ENCODE data around the gene RXRA.

RXRA gene

DNA sequence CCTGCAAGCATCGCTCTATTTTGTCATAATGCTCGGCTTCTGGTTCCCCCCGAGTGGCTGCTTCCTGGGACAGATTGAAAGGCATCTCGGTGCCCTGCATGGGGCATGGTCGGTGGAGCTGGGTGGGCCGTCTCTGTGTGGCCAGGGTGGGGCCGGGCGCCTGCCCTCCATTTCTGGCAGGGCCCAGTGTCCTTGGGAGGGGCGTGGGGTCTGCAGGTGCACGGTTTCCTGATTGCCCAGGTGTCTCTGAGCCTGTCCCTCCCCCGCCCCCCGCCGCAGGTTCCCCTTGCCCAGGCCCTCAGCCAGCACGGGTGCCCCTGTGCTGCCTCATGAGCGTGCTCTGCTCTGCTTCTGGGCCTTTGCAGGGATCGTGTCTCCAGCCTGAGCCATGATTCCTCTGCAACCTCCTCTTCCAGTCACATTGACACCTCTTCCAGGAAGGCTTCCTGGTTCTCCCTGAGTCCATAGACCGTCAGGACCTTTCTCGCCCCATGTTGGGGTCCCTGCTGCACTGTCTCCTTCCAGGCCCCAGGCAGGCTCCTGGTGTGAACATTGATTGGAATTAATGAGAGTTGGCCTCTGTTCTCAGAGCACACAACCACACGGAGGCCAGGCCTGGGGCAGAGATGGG, 90.2 kb downstream of the RXRA start:
- Histone ChIP-seq H3K9ac (ENCODE audit: low read length) (no peak overlapping the region), H3K4me1 (ENCODE audit: control insufficient read depth, insufficient read depth, low read length) (peaks cover 9% of the 10 kb centered on the region; the same call in 1 of the 2 replicates), H3K4me3 (ENCODE audit: low read depth, low read length) (no peak overlapping the region), H3K36me3 (ENCODE audit: control insufficient read depth, insufficient read depth, low read length) (peaks cover 10% of the 10 kb centered on the region; the same call in 1 of the 2 replicates), H3K27ac (ENCODE audit: low read depth, low read length) (no peak overlapping the region), H3K27me3 (ENCODE audit: control insufficient read depth, insufficient read depth, low read length) (no peaks in the 10 kb centered on the region), H3K9me3 (ENCODE audit: control insufficient read depth, insufficient read depth, low read depth, low read length) (no peaks in the 10 kb centered on the region)

DNA sequence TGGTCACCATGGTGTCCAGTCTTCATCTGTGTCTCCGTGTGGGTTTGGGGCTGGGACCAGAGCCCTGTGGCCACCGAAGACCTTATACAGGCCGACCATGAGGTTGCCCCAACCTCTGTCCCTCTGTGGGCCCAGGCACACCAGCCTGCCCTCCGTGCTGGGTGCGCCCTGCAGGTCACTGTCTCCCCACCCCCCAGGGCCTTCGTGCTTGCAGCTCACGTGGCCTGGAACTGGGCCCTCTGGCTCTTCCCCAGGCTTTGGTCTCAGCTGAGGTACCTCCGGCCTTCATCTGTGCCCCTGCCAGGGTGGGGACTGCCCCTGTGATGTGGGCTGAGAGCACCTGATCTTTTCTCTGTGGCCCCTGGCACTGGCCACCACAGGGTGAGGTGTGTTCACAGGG, 92.1 kb downstream of the RXRA start:
- no peak overlapping the region for H3K27ac ChIP-seq (ENCODE audit: low read depth, low read length)
- H3K9ac ChIP-seq (ENCODE audit: low read length): no peak overlapping the region
- peaks cover 21% of the 10 kb centered on the region; the same call in 1 of the 2 replicates for H3K36me3 ChIP-seq (ENCODE audit: control insufficient read depth, insufficient read depth, low read length)
- no peaks in the 10 kb centered on the region; the same call in 1 of the 2 replicates for H3K4me1 ChIP-seq (ENCODE audit: control insufficient read depth, insufficient read depth, low read length)
- H3K27me3 ChIP-seq (ENCODE audit: control insufficient read depth, insufficient read depth, low read length): no peaks in the 10 kb centered on the region
- H3K4me3 ChIP-seq (ENCODE audit: low read depth, low read length): no peak overlapping the region
- H3K9me3 ChIP-seq (ENCODE audit: control insufficient read depth, insufficient read depth, low read depth, low read length): no peaks in the 10 kb centered on the region

DNA sequence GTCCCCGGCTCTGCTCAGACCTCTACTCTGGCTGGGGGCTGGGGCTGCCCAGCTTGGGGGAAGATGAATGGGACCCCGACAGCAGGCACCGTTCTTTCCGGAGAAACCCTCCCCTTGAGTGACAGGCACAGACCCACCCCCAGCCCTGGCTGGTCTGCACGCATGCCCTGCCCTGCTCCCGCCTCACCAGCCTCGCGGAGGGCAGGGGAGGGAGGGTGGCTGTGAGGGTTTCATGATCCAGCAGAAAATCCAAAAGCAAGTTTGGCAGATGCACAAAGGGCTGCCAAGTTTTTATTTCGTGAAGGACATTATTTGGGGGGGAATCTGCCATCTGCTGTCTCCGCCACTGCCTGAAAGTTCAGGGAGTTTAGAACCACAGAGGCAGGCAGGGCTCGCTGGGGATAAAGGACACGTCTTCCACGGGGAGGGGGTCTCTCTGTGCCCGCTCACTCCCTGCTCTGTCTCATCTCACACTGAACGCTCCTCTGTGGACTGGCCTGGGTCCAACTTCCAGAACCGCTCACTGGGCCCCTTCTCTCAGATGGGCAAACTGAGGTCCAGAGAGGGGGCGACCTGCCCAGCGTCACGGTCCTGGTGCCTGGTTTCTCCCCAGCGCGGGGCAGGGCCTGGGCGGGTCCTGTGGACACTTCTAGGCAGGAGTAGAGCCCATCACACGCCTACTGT, 92.9 kb downstream of the RXRA start:
- H3K9ac ChIP-seq (ENCODE audit: low read length): no peak overlapping the region
- H3K36me3 ChIP-seq (ENCODE audit: control insufficient read depth, insufficient read depth, low read length): peaks cover 22% of the 10 kb centered on the region; the same call in 1 of the 2 replicates
- H3K4me3 ChIP-seq (ENCODE audit: low read depth, low read length): no peak overlapping the region
- no peaks in the 10 kb centered on the region; the same call in 1 of the 2 replicates for H3K4me1 ChIP-seq (ENCODE audit: control insufficient read depth, insufficient read depth, low read length)
- H3K9me3 ChIP-seq (ENCODE audit: control insufficient read depth, insufficient read depth, low read depth, low read length): no peaks in the 10 kb centered on the region
- H3K27ac ChIP-seq (ENCODE audit: low read depth, low read length): no peak overlapping the region
- no peaks in the 10 kb centered on the region for H3K27me3 ChIP-seq (ENCODE audit: control insufficient read depth, insufficient read depth, low read length)

DNA sequence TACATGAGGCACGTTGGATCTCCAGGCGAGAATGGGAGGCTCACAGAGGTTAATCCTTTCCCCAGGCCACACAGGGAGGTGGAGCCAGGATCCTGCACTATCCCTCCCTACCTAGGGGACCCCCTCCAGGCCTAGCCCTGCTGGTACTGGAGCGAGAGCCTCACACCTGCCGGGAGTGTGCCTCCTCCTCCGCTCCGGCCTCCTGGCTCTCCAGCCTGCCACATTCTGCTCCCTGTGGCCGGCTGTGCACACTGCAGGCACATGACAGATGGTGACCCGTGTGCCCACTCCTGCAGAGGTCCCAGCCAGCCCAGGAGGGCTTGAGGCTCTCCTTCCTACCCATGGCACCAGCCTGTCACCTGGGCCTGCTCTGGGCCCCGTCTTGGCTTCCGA, 93.4 kb downstream of the RXRA start:
- no peak overlapping the region for H3K27ac ChIP-seq (ENCODE audit: low read depth, low read length)
- no peaks in the 10 kb centered on the region for H3K27me3 ChIP-seq (ENCODE audit: control insufficient read depth, insufficient read depth, low read length)

DNA sequence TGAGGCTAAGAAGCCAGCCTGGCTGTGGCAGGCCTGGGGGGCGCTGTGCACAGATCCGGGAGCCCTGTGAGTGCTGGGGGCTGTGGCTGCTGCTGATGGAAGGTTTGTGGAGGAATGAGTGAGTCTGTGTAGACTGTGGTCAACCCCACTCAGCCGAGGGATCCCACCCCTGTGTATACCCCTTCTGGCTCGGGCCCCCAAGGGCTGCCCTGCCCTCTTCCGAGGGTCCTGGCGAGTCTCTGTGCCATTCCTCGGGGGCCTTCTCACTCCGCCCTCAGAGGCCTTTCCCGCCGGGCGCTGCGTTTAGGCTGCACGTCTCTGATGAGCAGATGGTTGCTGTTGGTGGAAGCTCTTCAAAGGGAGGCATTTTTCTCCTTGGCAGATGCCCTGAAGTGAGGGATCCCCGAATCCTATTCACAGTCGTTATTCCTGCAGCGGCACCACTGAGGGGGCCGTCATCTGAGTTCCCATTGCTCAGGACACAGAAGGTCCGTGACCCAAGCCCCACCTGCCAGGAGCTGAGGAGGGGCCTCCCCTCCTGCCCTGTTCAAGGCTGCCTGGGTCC, 94.1 kb downstream of the RXRA start:
- H3K36me3 ChIP-seq (ENCODE audit: control insufficient read depth, insufficient read depth, low read length): peaks cover 26% of the 10 kb centered on the region; the same call in 1 of the 2 replicates
- no peak overlapping the region for H3K4me3 ChIP-seq (ENCODE audit: low read depth, low read length)
- no peaks in the 10 kb centered on the region for H3K9me3 ChIP-seq (ENCODE audit: control insufficient read depth, insufficient read depth, low read depth, low read length)
- no peak overlapping the region for H3K9ac ChIP-seq (ENCODE audit: low read length)
- no peaks in the 10 kb centered on the region for H3K27me3 ChIP-seq (ENCODE audit: control insufficient read depth, insufficient read depth, low read length)
- peaks cover 3% of the 10 kb centered on the region; the same call in 1 of the 2 replicates for H3K4me1 ChIP-seq (ENCODE audit: control insufficient read depth, insufficient read depth, low read length)
- H3K27ac ChIP-seq (ENCODE audit: low read depth, low read length): no peak overlapping the region

More for the DNA sequence above, 93.4 kb downstream of the RXRA start:
- Histone ChIP-seq H3K4me1 (ENCODE audit: control insufficient read depth, insufficient read depth, low read length) (peaks cover 3% of the 10 kb centered on the region; the same call in 1 of the 2 replicates), H3K9ac (ENCODE audit: low read length) (no peak overlapping the region), H3K4me3 (ENCODE audit: low read depth, low read length) (no peak overlapping the region), H3K9me3 (ENCODE audit: control insufficient read depth, insufficient read depth, low read depth, low read length) (no peaks in the 10 kb centered on the region), H3K36me3 (ENCODE audit: control insufficient read depth, insufficient read depth, low read length) (peaks cover 26% of the 10 kb centered on the region; the same call in 1 of the 2 replicates)

DNA sequence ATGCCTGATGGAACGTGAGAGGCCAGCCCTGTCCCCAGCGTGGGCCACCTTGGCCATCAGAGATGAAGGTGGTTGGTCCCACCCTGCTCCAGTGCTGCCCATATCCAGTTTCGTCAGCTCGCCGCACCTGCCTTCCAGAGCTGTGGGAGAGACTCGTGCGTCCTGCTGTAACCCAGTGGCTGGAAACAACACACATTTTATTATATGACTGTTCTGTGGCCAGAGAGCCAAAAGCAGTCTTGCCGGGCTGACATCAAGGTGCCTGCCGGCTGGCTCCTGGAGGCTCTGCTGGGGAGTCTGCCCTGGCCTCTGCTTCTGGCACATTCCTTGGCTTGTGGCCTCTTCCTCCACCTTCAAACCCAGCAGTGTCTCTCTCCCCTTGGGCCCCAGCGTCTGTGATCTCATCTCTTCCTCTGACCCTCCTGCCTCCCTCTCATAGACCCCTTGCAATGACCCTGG, 94.7 kb downstream of the RXRA start:
- H3K4me3 ChIP-seq (ENCODE audit: low read depth, low read length): no peak overlapping the region
- peaks cover 26% of the 10 kb centered on the region; the same call in 1 of the 2 replicates for H3K36me3 ChIP-seq (ENCODE audit: control insufficient read depth, insufficient read depth, low read length)
- no peak overlapping the region for H3K27ac ChIP-seq (ENCODE audit: low read depth, low read length)
- no peak overlapping the region for H3K9ac ChIP-seq (ENCODE audit: low read length)
- H3K9me3 ChIP-seq (ENCODE audit: control insufficient read depth, insufficient read depth, low read depth, low read length): no peaks in the 10 kb centered on the region
- H3K4me1 ChIP-seq (ENCODE audit: control insufficient read depth, insufficient read depth, low read length): peaks cover 3% of the 10 kb centered on the region; the same call in 1 of the 2 replicates
- H3K27me3 ChIP-seq (ENCODE audit: control insufficient read depth, insufficient read depth, low read length): no peaks in the 10 kb centered on the region

DNA sequence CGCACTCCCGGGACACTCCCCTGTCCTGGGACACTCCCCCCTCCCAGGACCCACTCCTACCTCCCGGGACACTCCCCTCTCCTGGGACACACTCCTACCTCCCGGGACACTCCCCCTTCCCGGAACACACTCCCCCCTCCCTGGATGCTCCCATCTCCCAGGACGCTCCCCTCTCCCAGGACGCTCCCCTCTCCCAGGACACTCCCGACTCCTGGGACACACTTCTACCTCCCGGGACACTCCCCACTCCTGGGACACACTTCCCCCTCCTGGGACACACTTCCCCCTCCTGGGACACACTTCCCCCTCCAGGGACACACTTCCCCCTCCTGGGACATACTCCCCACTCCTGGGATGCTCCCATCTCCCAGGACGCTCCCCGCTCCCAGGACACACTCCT, 95.6 kb downstream of the RXRA start:
- Histone ChIP-seq H3K27me3 (ENCODE audit: control insufficient read depth, insufficient read depth, low read length) (no peaks in the 10 kb centered on the region), H3K27ac (ENCODE audit: low read depth, low read length) (no peak overlapping the region), H3K4me3 (ENCODE audit: low read depth, low read length) (no peak overlapping the region), H3K4me1 (ENCODE audit: control insufficient read depth, insufficient read depth, low read length) (peaks cover 3% of the 10 kb centered on the region; the same call in 1 of the 2 replicates), H3K36me3 (ENCODE audit: control insufficient read depth, insufficient read depth, low read length) (peaks cover 25% of the 10 kb centered on the region; the same call in 1 of the 2 replicates), H3K9me3 (ENCODE audit: control insufficient read depth, insufficient read depth, low read depth, low read length) (no peaks in the 10 kb centered on the region), H3K9ac (ENCODE audit: low read length) (no peak overlapping the region)

DNA sequence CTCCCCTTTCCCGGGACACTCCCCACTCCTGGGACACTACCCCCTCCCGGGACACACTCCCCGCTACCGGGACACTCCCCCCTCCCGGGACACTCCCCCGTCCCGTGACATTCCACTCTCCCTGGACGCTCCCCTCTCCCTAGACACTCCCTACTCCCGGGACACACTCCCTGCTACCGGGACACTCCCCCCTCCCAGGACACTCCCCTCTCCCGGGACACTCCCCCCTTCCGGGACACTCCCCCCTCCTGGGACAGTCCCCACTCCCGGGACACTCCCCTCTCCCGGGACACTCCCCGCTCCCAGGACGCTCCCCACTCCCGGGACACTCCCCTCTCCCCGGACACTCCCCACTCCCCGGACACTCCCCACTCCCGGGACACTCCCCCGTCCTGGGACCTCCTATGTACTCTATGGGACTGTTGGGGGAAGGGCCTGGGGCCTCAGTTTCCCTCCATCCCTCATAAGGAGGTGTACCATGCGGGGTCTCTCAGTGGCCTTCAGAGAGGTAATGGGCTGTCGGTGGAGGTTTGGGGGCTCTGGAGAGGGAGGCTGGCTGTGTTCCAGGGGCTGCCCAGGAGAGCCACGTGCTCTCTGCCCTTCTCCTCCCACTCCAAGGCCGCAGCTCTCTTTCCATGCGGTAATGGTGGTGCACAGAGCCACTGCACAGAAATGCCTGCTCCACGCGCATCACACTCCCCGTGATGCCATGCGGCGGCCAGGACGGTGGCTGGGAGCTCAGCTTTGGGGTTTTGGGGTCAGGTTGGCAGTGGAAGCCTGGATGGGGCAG, 96.2 kb downstream of the RXRA start:
- no peak overlapping the region for H3K9ac ChIP-seq (ENCODE audit: low read length)
- no peaks in the 10 kb centered on the region for H3K9me3 ChIP-seq (ENCODE audit: control insufficient read depth, insufficient read depth, low read depth, low read length)
- no peak overlapping the region for H3K4me3 ChIP-seq (ENCODE audit: low read depth, low read length)

DNA sequence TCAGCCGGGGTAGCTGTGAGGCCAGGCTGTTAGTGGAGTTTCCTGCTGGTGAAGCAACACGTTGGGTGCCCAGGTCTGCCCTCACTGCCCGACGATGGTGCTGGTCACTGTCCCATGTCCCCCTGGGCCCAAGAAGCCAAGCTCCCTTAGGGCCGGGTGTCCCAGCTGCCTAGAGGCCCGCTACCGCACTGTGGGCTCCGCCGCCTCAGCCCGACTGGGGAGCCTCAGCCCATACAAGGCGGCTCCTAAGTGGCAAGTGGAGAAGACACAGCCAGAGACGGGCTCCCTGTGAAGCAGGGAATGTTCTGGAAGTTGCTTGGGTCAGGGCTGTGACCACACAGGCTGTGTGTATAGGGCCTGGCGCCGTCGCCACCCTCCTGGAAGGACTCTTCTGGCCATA, 96.9 kb downstream of the RXRA start:
- Histone ChIP-seq H3K4me1 (ENCODE audit: control insufficient read depth, insufficient read depth, low read length) (peaks cover 3% of the 10 kb centered on the region; the same call in 1 of the 2 replicates), H3K4me3 (ENCODE audit: low read depth, low read length) (no peak overlapping the region), H3K9ac (ENCODE audit: low read length) (no peak overlapping the region), H3K36me3 (ENCODE audit: control insufficient read depth, insufficient read depth, low read length) (peaks cover 21% of the 10 kb centered on the region; the same call in 1 of the 2 replicates), H3K27ac (ENCODE audit: low read depth, low read length) (no peak overlapping the region), H3K9me3 (ENCODE audit: control insufficient read depth, insufficient read depth, low read depth, low read length) (no peaks in the 10 kb centered on the region), H3K27me3 (ENCODE audit: control insufficient read depth, insufficient read depth, low read length) (no peaks in the 10 kb centered on the region)

More for the DNA sequence above, 96.2 kb downstream of the RXRA start:
- peaks cover 3% of the 10 kb centered on the region; the same call in 1 of the 2 replicates for H3K4me1 ChIP-seq (ENCODE audit: control insufficient read depth, insufficient read depth, low read length)
- no peaks in the 10 kb centered on the region for H3K27me3 ChIP-seq (ENCODE audit: control insufficient read depth, insufficient read depth, low read length)
- H3K36me3 ChIP-seq (ENCODE audit: control insufficient read depth, insufficient read depth, low read length): peaks cover 21% of the 10 kb centered on the region; the same call in 1 of the 2 replicates
- H3K27ac ChIP-seq (ENCODE audit: low read depth, low read length): no peak overlapping the region

DNA sequence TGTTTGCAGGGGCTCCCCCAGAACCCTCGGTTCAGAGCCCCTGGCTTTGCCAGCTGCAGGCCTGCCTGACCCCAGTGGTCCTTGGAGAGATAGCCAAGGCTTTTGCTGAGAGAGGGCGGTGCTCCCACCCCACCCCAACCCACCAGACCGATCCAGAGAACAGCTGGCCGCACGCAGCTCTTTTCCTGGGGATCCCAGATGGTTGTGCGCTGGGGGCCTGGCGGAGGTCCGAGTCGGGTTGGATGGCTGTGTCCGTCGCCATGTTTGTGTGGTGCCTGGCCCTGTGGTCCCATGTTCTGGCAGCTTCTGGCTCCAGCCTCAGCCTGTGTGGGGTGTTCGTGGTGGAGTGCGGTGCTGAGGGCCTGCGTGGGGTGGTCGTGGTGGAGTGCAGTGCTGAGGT, 97.5 kb downstream of the RXRA start:
- H3K27me3 ChIP-seq (ENCODE audit: control insufficient read depth, insufficient read depth, low read length): no peaks in the 10 kb centered on the region
- H3K9me3 ChIP-seq (ENCODE audit: control insufficient read depth, insufficient read depth, low read depth, low read length): no peaks in the 10 kb centered on the region
- no peak overlapping the region for H3K9ac ChIP-seq (ENCODE audit: low read length)
- no peak overlapping the region for H3K4me3 ChIP-seq (ENCODE audit: low read depth, low read length)
- no peak overlapping the region for H3K27ac ChIP-seq (ENCODE audit: low read depth, low read length)
- H3K4me1 ChIP-seq (ENCODE audit: control insufficient read depth, insufficient read depth, low read length): peaks cover 3% of the 10 kb centered on the region; the same call in 1 of the 2 replicates
- H3K36me3 ChIP-seq (ENCODE audit: control insufficient read depth, insufficient read depth, low read length): peaks cover 21% of the 10 kb centered on the region; the same call in 1 of the 2 replicates
